Measurements from ENCODE around the gene PDE9A.

PDE9A gene

GRCh38 chr21:42673633-42674328 is 20.4 kb downstream of the PDE9A start:
- DNase-seq, result no peak

DNA sequence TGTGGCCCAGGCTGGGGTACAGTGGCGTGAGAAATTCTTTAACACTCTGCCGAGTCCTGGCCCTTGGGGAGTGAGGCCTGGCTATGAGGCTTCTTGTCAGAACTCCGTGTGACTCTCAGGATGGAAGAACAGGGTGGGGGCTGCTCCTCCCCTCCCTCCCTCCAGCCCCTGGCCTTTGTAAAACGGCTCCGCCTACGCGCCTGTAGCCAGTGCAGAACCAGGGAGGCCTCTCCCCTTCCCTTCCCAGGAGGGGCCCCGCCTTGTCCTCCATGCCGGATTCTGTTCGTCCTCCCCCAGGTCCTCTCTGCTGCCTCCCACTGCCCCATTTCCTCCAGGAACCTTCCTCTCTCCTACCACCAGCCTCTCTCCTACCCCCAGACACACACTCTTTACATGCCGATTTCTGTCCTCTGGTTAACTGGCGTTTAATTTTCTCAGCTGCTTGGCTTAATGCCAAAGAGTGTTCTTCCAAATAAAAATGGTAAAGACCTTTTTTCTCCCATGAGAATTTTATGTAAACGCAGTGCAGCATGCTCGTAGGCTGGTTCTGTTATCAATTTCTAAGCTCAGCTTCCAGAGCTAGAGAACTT is 21.0 kb downstream of the PDE9A start:
- no peak for DNase-seq

GRCh38 chr21:42675403-42675802 is 22.0 kb downstream of the PDE9A start:
- no peak for DNase-seq

DNA sequence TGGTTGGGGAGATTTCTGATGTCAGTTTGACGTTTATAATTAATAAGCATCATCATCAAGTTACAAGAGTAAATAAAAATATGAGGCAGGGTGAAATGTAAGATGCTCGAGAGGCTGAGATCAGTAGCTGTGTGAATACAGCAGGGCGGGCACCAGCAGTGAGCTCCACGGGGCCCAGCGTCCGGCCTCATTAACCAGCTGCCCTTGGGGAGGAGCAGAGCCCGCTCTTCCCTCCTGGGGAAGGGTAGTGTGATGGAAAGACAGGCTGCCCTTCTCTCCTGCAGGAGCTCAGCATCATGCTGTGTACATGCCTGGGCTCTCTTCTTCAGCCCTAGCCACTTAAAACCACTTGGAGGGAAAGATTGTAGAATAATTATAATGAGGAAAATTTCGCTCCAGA is 23.4 kb downstream of the PDE9A start:
- no peak for DNase-seq

DNA sequence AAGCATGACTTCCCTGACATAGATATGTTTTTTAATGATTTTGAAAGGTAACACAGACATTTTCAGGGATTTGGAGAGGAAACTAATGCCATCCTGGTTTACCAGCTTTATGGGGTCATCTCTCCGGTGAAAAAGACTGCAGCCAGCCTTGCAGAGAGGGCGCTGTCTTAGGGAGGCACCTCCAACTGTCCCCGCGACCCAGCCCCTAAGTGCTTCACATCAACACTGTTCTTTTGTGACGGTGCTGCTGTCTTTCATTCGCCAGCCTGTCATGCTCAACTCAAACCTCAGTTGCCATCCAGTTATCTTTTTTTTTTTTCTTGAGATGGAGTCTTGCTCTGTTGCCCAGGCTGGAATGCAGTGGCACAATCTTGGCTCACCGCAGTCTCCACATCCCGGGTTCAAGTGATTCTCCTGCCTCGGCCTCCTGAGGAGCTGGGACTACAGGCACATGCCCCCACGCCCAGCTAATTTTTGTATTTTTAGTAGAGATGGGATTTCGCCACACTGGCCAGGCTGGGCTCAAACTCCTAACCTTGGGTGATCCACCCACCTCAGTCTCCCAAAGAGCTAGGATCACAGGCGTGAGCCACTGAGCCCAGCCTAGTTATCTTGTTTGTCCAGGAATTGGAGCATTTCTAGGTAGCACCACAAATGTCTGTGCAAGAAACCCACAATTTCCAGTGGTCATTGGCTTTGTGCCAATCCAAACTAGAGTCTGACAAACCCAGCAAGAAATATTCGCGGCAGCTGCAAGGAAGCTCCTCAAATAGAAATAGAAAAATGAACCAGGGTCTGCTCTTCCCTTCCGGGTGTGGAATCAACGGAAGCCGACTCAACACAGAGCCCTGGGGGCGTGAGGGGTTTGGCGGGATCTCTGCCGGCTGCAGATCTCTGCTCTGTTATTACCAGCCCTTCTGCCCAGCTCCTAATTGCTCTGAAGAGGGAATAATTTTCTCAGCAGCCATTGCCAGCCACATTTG is 24.2 kb downstream of the PDE9A start:
- no peak for DNase-seq

GRCh38 chr21:42678618-42679295 is 25.3 kb downstream of the PDE9A start:
- DNase-seq, result no peak

GRCh38 chr21:42679319-42680057 is 26.1 kb downstream of the PDE9A start:
- DNase-seq, result no peak

- no peak for DNase-seq
These were observed 26.6 kb downstream of the PDE9A start for GRCh38 chr21:42680058-42680330.

DNA sequence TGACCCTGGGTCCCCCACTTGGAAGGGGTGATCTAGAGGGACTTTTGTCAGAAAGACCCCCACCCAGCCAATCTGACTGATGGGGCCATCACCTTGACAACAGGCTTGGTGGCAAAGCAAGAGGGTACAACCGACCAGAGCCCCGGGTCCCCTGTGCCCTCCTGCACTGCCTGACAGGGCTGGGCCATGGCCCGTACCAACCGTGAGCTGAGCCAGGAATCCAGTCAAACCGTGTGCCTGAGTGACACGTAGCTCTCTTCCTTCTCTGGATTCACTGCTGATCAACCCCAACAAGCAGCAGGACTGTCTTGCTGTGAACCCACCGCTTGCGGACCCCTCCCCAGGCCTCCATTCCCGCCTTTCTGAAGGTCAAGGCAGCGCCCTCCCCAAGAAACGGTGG is 27.0 kb downstream of the PDE9A start:
- no peak for DNase-seq

GRCh38 chr21:42681296-42682206 is 28.1 kb downstream of the PDE9A start:
- DNase-seq, result peak; percentile 16

- no peak for DNase-seq
These were observed 29.3 kb downstream of the PDE9A start for GRCh38 chr21:42682661-42683210.

DNA sequence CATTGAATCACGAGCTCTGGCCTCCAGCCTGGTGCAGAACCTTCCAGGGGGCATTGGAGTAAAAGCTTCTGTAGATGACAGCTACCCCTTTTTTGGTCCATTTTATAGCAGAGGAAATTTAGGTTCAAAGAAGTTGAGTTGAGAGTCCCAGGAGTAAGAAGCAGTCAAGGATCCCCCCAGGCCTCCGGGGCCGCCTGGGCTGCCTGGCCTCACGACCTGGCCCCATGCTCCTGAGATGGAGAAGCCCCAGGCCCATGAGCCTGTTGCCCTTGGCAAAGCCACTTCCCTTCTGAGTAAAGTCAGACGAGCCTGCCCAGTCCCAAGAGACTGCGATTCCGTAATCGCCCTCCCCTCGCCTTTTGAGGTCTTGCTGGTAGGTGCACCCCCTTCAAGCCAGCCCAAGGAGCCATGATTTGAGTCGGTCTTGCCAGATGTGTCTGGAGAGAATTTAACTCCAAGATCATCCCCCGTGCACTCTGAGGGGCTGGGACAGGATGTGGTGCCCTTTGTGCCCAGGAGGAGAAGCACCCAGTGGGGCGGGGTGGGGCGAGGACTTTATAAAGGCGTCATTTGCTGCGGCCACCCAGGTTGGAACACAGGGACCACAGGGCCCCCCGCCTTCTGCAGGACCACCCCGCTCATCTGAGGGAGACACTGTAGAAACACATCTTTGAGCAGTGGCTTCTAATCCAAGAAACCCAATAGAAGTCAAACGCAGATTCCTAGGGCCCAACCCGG is 30.1 kb downstream of the PDE9A start:
- peak; percentile 11 for DNase-seq

DNA sequence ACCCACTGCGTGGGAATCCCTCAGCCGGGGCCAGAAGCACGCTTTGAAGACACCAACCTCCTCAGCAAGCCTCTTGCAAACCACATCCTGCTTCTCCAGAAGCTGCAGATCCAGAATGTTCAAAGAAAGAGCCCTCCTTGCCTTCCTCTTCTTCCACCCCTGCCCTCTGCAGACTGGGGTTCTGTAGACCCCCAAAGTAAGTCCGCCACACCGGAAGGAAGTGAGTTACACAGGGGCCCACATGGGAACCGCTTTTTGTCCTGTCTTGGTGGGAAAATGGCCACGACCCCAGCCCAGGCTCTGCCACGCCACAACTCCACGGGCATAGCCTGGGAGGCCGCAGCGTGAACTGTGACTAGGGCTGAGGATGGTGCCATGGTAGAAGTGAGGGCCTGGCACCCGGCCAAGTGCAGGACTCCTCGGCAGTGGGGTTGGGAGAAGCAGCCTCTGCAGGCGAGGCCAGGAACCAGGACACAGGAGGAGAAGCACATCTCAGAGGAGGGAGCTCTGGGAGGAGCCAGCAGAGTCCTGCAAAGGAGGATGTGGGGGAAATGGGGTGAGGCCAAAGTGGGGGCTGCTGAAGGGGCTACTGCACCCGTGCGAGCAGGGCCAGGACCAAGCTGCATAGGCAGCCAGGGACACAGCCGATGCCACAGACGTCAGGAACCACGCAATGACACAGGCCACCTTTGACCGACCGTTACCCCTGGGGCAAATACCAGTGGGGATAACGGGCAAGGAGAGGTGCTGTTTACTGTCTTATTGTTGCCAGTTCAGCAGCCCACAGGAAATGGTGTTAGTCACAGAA is 30.9 kb downstream of the PDE9A start:
- peak; percentile 54 for DNase-seq

- peak; percentile 18 for DNase-seq
These were observed 31.6 kb downstream of the PDE9A start for GRCh38 chr21:42685036-42685435.

DNA sequence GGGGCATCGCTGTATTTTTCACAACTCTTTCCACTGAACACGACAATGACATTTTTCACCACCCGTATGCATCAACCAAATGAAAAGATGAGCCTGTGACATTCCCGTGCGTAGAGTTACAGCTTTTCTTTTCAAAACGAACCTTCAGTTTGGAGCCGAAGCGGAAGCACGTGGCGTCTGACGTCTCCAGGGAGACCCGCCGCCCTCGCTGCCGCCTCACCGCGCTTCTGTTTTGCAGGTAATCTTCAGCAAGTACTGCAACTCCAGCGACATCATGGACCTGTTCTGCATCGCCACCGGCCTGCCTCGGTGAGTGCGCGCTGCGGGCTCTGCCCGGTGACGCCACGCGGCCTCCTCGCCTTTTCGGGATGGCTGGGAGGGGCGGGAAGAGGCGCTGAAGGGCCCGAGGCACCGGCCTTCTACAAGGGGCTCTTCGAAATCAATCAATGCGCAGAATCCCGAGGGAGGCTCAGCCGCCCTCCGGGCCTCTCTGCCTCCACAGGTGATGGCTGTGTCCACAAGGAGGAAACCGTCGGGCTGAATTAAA is 32.6 kb downstream of the PDE9A start:
- no peak for DNase-seq

- no peak for DNase-seq
These were observed 34.4 kb downstream of the PDE9A start for GRCh38 chr21:42687796-42688195.

DNA sequence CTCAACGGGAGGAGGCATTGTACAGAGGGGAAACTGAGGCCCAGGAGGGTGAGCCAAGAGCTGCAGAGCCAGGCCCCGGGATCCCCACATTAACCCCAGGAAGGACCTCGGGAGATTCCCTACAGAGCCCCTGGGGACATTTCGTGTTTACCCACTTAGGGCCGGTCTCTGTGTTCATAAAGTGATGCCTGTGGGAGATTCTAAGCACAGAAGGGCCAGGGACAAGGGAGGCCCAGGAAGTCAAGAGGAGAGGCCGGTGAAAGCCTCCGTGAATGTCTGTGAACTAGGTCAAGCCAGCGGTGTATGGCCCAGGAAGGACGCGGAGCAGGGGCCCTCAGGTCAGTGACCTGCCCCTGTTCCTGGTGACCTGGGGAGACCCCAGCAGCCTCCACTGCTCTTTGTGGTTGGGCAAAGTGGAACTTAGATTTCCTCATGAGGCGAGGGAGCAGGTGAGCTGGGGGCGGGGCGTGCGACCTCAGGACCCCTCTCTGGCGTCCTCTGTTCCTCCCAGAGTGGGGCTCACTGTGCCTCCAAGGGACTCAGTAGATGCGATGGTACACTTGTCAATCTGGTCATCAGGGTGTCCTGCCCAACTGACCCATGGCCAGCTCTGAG is 34.9 kb downstream of the PDE9A start:
- no peak for DNase-seq

DNA sequence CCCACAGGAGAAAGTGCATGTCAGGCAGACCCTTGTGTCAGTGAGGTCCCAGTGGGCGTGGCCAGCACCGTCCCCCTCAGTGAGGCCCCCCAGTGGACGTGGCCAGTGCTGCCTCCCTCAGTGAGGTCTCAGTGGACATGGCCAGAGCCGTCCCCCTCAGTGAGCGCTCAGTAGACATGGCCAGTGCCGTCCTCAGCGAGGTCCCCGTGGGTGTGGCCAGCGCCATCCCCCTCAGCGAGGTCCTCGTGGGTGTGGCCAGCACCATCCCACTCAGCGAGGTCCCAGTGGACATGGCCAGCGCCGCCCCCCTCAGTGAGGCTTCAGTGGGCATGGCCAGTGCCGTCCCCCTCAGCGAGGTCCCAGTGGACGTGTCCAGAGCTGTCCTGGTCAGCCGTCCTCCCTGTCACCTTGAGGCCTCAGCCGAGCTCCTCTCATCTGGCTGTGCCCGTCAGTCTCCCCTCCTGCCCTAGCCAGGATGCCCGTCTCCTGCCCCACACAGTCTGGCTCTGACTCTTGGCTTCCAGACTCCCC is 35.5 kb downstream of the PDE9A start:
- DNase-seq, result no peak

DNA sequence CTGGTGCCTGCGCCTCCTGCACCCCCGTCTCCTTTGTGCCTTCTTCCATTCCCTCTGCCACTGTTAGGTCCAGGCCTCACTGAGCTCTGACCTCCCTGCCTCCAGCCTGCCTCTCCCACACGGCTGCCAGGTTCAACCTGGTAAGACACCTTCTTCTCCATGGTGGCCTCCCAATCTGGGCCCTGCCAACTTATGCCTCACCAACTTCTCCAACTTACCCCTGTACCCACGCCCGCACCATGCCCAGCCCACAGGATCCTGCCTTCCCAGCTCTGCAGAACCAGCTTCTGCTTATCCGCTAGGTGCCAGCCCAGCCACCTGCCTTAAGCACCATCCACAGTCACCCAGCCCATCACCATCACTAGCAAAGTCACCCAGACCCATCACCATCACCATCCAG is 37.2 kb downstream of the PDE9A start:
- no peak for DNase-seq
